Measurements from ENCODE around the gene AANAT. TPM values are rescaled to one million over a fixed set of nuclear protein-coding genes. Genes with fewer than 3 reads are reported as not detected.

AANAT gene
- total and polyA plus RNA-seq, 4 donors: 0.10 to 0.31 TPM; not detected in 2

DNA sequence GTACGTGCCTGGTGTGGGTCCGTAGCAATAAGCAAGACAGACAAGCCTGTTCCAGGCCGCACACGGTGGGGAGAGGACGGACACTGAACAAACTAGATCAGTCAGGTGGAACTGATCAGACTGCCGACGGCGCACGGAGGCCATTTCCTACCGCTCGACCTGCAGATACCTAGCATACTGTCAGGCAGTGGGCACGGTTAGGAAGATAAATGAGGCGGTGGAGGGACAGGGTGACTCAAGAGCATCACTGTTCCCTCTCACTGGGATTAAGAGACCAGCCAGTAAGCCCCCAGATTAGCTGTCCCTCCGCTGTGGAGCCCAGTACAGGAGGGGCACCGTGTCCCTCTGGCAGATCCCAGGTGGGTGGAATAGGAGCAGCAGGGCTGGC, 4.8 kb downstream of the AANAT start:
- no peaks in the 10 kb centered on the region for H3K4me1 ChIP-seq (ENCODE audit: control insufficient read depth in 5 of 5, insufficient read depth in 5 of 5, low read length in 5 of 5)
- H3K4me3 ChIP-seq: no peak overlapping the region
- no peaks in the 10 kb centered on the region for H3K9me3 ChIP-seq (ENCODE audit: control insufficient read depth in 4 of 4, insufficient read depth in 3 of 4, low read length in 3 of 4)
- DNase-seq: no peak
- 92 to 93% methylated on average over 15 of the region's 15 CpGs for WGBS, 2 donors
- ATAC-seq (ENCODE audit: insufficient read depth, low FRiP score): no peak
- H3K36me3 ChIP-seq (ENCODE audit: control insufficient read depth in 4 of 4, insufficient read depth in 4 of 4, low read length in 4 of 4): peaks cover 0 to 43% (median 0%) of the 10 kb centered on the region in 4 donors
- TF ChIP-seq, protein P1, sequence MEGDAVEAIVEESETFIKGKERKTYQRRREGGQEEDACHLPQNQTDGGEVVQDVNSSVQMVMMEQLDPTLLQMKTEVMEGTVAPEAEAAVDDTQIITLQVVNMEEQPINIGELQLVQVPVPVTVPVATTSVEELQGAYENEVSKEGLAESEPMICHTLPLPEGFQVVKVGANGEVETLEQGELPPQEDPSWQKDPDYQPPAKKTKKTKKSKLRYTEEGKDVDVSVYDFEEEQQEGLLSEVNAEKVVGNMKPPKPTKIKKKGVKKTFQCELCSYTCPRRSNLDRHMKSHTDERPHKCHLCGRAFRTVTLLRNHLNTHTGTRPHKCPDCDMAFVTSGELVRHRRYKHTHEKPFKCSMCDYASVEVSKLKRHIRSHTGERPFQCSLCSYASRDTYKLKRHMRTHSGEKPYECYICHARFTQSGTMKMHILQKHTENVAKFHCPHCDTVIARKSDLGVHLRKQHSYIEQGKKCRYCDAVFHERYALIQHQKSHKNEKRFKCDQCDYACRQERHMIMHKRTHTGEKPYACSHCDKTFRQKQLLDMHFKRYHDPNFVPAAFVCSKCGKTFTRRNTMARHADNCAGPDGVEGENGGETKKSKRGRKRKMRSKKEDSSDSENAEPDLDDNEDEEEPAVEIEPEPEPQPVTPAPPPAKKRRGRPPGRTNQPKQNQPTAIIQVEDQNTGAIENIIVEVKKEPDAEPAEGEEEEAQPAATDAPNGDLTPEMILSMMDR (IDR thresholded peaks at IDR 0.05; ENCODE audit: control extremely low read depth, extremely low read depth): no peak
- H3K27ac ChIP-seq (ENCODE audit: low read depth in 1 of 2, low read length in 1 of 2): no peak overlapping the region
- H3K9ac ChIP-seq (ENCODE audit: insufficient read depth in 1 of 2, low read length in 2 of 2): no peak overlapping the region
- H3K27me3 ChIP-seq (ENCODE audit: control insufficient read depth in 3 of 3, insufficient read depth in 3 of 3, low read length in 2 of 3): no peaks in the 10 kb centered on the region

DNA sequence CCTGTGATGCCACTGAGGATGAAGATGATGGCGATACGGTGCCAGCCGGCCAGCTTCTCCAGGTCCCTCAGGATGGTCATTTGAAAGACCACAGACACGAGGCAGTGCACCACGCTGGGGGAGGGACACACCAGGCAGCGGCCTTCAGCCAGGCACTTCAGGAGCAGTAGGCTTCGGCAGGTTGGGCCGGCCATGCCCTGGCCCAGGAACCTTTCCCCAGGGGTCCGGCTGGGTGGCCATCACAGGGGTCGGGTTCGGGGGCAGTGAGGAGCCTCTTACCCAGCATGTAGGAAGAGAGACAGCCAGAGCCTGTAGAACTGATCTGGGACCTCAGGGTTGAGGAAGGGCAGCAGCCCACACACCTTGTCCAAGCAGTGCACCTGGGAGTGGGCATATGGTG, 5.3 kb downstream of the AANAT start:
- TF ChIP-seq, protein P1 (IDR thresholded peaks at IDR 0.05; ENCODE audit: control extremely low read depth, extremely low read depth): no peak
- DNase-seq: no peak
- no peak overlapping the region for H3K9ac ChIP-seq (ENCODE audit: insufficient read depth in 1 of 2, low read length in 2 of 2)
- no peak overlapping the region for H3K27ac ChIP-seq (ENCODE audit: low read depth in 1 of 2, low read length in 1 of 2)
- no peak overlapping the region for H3K4me3 ChIP-seq
- H3K9me3 ChIP-seq (ENCODE audit: control insufficient read depth in 4 of 4, insufficient read depth in 3 of 4, low read length in 3 of 4): no peaks in the 10 kb centered on the region
- ATAC-seq (ENCODE audit: insufficient read depth, low FRiP score): no peak
- no peaks in the 10 kb centered on the region for H3K4me1 ChIP-seq (ENCODE audit: control insufficient read depth in 5 of 5, insufficient read depth in 5 of 5, low read length in 5 of 5)
- no peaks in the 10 kb centered on the region for H3K27me3 ChIP-seq (ENCODE audit: control insufficient read depth in 3 of 3, insufficient read depth in 3 of 3, low read length in 2 of 3)
- peaks cover 0 to 45% (median 0%) of the 10 kb centered on the region in 4 donors for H3K36me3 ChIP-seq (ENCODE audit: control insufficient read depth in 4 of 4, insufficient read depth in 4 of 4, low read length in 4 of 4)
- WGBS, 2 donors: 96 to 97% methylated on average over 11 of the region's 11 CpGs

DNA sequence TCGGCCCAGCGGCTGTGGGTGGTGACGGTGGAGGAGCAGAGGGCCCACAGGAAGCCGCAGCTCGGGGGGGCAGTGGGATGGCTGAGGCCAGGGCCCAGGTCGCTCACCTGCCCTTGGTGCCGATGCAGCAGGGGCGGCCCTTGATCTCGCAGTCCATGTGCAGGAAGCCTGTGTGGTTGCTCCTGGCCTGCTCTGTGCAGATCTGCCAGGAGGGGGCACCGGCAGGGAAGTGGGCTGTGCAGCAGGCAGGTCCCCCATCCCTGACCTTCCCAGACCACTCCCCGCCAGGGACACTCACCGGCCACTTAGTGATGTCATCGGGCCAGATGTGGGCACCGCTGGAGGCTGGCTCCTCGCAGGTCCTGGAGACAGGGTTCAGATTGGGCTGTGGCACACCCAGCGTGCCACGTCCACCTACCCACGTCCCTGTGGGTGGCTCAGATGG, 6.2 kb downstream of the AANAT start:
- TF ChIP-seq, protein P1 (IDR thresholded peaks at IDR 0.05; ENCODE audit: control extremely low read depth, extremely low read depth): no peak
- no peak overlapping the region for H3K27ac ChIP-seq (ENCODE audit: low read depth in 1 of 2, low read length in 1 of 2)
- H3K9ac ChIP-seq (ENCODE audit: insufficient read depth in 1 of 2, low read length in 2 of 2): no peak overlapping the region
- H3K36me3 ChIP-seq (ENCODE audit: control insufficient read depth in 4 of 4, insufficient read depth in 4 of 4, low read length in 4 of 4): peaks cover 0 to 47% (median 0%) of the 10 kb centered on the region in 4 donors
- 83 to 87% methylated on average over 16 to 18 of the region's 18 CpGs for WGBS, 2 donors
- no peaks in the 10 kb centered on the region for H3K9me3 ChIP-seq (ENCODE audit: control insufficient read depth in 4 of 4, insufficient read depth in 3 of 4, low read length in 3 of 4)
- no peak for DNase-seq
- ATAC-seq (ENCODE audit: insufficient read depth, low FRiP score): no peak
- H3K4me1 ChIP-seq (ENCODE audit: control insufficient read depth in 5 of 5, insufficient read depth in 5 of 5, low read length in 5 of 5): no peaks in the 10 kb centered on the region
- no peak overlapping the region for H3K4me3 ChIP-seq
- no peaks in the 10 kb centered on the region for H3K27me3 ChIP-seq (ENCODE audit: control insufficient read depth in 3 of 3, insufficient read depth in 3 of 3, low read length in 2 of 3)

DNA sequence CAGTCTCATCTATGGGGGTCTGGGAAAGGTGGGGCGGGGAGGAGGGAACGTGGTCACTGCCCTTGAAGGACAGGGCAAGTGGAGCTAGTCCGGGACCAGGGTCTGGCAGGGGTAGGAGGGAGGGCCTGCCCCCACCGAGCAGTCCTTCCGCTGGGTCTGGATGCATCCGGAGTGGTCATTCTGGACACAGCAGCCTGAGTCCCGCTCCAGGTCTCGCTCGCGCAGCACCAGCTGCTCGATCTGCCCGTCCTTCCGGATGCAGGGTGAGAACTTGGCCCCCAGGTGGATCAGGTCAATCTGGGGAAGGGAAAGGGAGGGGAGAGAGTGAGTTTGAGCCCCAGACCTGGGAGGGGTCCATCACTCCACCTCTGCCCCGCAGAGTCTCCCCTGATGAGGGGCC, 6.8 kb downstream of the AANAT start:
- H3K4me3 ChIP-seq: no peak overlapping the region
- no peaks in the 10 kb centered on the region for H3K4me1 ChIP-seq (ENCODE audit: control insufficient read depth in 5 of 5, insufficient read depth in 5 of 5, low read length in 5 of 5)
- H3K9me3 ChIP-seq (ENCODE audit: control insufficient read depth in 4 of 4, insufficient read depth in 3 of 4, low read length in 3 of 4): no peaks in the 10 kb centered on the region
- no peak overlapping the region for H3K27ac ChIP-seq (ENCODE audit: low read depth in 1 of 2, low read length in 1 of 2)
- TF ChIP-seq, protein P1 (IDR thresholded peaks at IDR 0.05; ENCODE audit: control extremely low read depth, extremely low read depth): no peak
- WGBS, 2 donors: 96% methylated on average over 14 of the region's 14 CpGs
- H3K27me3 ChIP-seq (ENCODE audit: control insufficient read depth in 3 of 3, insufficient read depth in 3 of 3, low read length in 2 of 3): no peaks in the 10 kb centered on the region
- H3K9ac ChIP-seq (ENCODE audit: insufficient read depth in 1 of 2, low read length in 2 of 2): no peak overlapping the region
- ATAC-seq (ENCODE audit: insufficient read depth, low FRiP score) (no peak), DNase-seq (no peak)
- peaks cover 0 to 54% (median 0%) of the 10 kb centered on the region in 4 donors for H3K36me3 ChIP-seq (ENCODE audit: control insufficient read depth in 4 of 4, insufficient read depth in 4 of 4, low read length in 4 of 4)

All from lung (tissue), 12 donors.